OCI-LY3 (cell line): Measurements from ENCODE around the gene DUSP2.

Experiments used
- EZH2phosphoT487 ChIP-seq: fragments of 200-600 bp; shearing (Covaris generic); IDR thresholded peaks from 2 replicates; pipeline ENCODE4 v1.6.1; 2018; ENCODE audit warnings: antibody characterized with exemption, mixed run types, low read depth
- TF ChIP-seq, protein P1 (sequence below): fragments of 200-600, 300-600 bp; sonication (generic); IDR thresholded peaks from 2 replicates; pipeline ENCODE4 v1.5.1; 2014; ENCODE audit warnings: antibody characterized with exemption, low read length, low read depth

DNA sequence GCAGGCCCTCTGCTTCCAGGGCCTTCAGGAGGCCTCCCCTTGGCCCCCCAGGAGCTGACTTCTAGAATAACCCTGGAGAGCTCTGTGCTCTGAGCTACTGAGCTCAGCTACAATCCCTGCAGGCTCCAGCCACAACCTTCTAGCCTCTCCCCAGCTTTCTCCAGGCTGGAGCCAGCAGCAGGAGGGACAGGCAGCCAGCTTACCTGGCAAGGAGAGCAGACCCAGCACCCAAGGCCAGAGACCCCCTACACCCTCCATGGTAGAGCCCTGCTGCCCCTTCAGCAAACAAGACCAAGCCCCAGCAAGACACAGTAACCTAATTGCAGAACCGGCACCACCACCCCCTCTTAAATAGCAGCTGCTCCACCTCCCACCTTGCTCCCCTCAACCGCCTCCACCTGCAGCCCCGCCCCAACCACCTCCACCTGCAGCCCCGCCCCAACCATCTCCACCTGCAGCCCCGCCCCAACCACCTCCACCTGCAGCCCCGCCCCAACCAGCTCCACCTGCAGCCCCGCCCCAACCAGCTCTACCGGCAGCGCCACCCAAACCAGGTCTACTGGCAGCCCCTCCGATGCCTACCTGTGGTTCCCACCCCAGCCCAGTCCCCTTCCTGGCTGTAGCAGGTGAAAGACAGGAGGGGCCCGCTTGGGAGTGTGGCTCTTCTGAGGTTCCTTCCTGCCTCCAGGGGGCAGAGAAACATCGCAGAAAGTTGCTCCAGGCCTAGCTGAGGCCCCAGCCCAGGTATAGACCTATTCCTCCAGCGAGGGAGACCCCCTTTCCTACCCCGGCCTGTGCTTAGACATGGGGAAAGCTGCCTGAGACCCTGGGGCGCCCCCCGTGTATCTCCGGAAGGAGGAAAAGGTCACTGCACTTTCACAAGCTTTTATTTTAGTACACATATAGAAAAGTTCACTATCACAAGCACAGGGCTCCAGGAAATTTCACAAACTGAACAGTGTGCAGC lies 6.8 kb downstream of the DUSP2 start, which contains the start of gene ASTL:
- TF ChIP-seq, protein P1, sequence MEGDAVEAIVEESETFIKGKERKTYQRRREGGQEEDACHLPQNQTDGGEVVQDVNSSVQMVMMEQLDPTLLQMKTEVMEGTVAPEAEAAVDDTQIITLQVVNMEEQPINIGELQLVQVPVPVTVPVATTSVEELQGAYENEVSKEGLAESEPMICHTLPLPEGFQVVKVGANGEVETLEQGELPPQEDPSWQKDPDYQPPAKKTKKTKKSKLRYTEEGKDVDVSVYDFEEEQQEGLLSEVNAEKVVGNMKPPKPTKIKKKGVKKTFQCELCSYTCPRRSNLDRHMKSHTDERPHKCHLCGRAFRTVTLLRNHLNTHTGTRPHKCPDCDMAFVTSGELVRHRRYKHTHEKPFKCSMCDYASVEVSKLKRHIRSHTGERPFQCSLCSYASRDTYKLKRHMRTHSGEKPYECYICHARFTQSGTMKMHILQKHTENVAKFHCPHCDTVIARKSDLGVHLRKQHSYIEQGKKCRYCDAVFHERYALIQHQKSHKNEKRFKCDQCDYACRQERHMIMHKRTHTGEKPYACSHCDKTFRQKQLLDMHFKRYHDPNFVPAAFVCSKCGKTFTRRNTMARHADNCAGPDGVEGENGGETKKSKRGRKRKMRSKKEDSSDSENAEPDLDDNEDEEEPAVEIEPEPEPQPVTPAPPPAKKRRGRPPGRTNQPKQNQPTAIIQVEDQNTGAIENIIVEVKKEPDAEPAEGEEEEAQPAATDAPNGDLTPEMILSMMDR = peak; percentile 85
- TF ChIP-seq EZH2phosphoT487 = no peak
